Left ventricle myocardium inferior (tissue), 1 donor: ENCODE measurements around the gene MAGT1. TPM values are rescaled to one million over a fixed set of nuclear protein-coding genes. Genes with fewer than 3 reads are reported as not detected.
"Not testable (repeated sequence)": the region's sequence is repeated elsewhere in the genome, so short reads cannot be mapped to it uniquely, and the experiment has no call there.

Experiments
- DNase-seq: peaks from one replicate; pipeline ENCODE4 v3.0.0-alpha.2; 2020
- H3K27ac ChIP-seq: fragments of 200-600 bp; replicated peaks from 2 replicates; pipeline ENCODE4 v1.8.0; 2021
- H3K27me3 ChIP-seq: fragments of 200-600 bp; 2 replicates; pipeline ENCODE4 v1.8.0; 2021; ENCODE audit warnings: low read depth
- H3K36me3 ChIP-seq: fragments of 200-600 bp; 2 replicates; pipeline ENCODE4 v1.8.0; 2021
- H3K4me1 ChIP-seq: fragments of 200-600 bp; 2 replicates; pipeline ENCODE4 v1.8.0; 2021
- H3K4me3 ChIP-seq: fragments of 200-600 bp; 2 replicates; pipeline ENCODE4 v1.8.0; 2021; ENCODE audit warnings: mild to moderate bottlenecking, moderate library complexity
- H3K9me3 ChIP-seq: fragments of 200-600 bp; replicated peaks from 2 replicates; pipeline ENCODE4 v1.8.0; 2021
- CTCF ChIP-seq: fragments of 200-600 bp; IDR thresholded peaks from 2 replicates; pipeline ENCODE4 v1.8.0; 2021; ENCODE audit warnings: antibody characterized with exemption, mild to moderate bottlenecking, borderline replicate concordance
- intact Hi-C: fragments of 100-400 bp; cut with micrococcal nuclease; formaldehyde crosslinking; loops from one replicate; pipeline ENCODE4 v1.11.0; 2022
- long read RNA-seq: library from polyadenylated mRNA; unstranded; transcript quantifications from one replicate; pipeline ENCODE4 v2.0.0, GENCODE V29; 2021
- total RNA-seq: library from RNA; stranded (reverse); fragmentation: NEBNext Ultra II Directional; extraction: Animal tissue kit (Norgen Biotek cat#: 25700); gene quantifications from one replicate; pipeline ENCODE4 v1.2.1, GENCODE V29; 2021
- donor health status: DM: no; HTN: yes; CAD: no; lungs with severe emphysema.

The MAGT1 gene
- 54.3 TPM for total RNA-seq
- long read RNA-seq, full-length matches to known transcripts: 3 of 8 reads
- long read RNA-seq, partial matches to known transcripts: 0 of 8 reads
- long read RNA-seq, other reads (novel, unspliced or antisense): 5 of 8 reads

DNA sequence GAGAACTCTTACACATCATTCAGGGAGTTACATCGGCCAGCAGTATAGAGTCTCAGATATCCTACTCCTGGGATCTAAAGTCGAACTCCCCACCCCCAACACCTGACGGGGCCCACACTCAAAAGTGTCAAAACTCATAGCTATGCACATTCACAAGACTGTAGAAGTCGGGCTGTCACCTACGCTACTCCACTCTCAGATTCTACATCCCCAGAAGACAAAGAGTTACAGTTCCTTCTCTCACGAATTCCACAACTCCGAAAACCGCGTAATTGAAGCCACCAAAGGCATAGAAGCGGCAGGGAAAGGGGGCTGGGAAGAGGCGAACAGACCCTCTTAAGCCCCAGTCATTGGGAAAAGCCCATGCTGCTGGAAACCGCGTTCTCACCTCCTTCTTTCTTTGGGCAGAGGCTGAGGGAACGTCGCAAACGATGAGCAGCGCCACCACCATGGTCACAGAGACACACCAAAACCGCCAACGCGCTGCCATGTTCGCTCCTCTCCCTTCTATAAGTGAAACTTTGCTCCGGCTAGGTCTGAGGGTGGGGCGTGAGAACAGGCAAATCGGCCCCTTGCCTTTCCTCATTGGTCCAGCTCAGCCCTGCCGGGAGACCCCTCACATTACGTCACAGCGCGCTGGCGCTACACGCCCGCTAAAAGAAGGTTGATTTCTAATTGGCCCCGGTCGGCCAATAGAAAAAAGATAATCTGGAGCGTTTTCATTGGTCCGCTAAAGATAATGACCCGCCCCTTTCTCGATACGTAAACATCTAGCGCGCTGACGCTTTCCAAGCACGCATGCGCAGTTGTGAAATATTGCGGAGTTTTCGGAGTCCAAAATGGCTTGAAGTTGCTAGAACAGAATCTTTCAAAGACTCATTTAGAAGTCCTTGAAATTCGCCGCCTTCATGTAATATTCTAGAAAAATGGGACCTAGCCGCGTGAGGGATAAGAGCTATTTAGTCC lies at the start of gene MAGT1:
Gene MAGT1, minus strand, starts transcription at position 515 of the 966 bp plus-strand sequence. Its CDS starts 25 bp downstream, at position 490.
- TF ChIP-seq CTCF: no peak
- Histone ChIP-seq H3K36me3 (no peaks in the 10 kb centered on the region), H3K4me3 (peak within 1 kb of the TSS; percentile 78), H3K4me1 (peaks cover 27% of the 10 kb centered on the region), H3K27ac (peak within 1 kb of the TSS; percentile 93), H3K27me3 (no peaks in the 10 kb centered on the region), H3K9me3 (no peaks in the 10 kb centered on the region)
- DNase-seq: peak; percentile 90
- intact Hi-C loops: no loop called here

DNA sequence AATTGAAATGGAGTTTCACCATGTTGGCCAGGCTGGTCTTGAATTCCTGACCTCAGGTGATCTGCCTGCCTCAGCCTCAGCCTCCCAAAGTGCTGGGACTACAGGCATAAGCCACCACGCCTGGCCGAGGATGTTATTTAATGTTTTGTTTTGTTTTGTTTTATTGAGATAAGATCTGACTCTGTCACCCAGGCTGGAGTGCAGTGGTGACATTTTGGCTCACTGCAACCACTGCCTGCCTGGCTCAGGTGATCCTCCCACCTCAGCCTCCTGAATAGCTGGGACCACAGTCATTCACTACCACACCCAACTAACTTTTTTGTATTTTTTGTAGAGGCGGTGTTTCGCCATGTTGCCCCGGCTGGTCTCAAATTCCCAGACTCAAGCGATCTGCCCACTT lies 49.8 kb upstream of the MAGT1 start:
- H3K4me3 ChIP-seq, intact Hi-C loops, H3K36me3 ChIP-seq, DNase-seq, H3K27ac ChIP-seq, H3K27me3 ChIP-seq, H3K9me3 ChIP-seq, H3K4me1 ChIP-seq: not testable (repeated sequence)

DNA sequence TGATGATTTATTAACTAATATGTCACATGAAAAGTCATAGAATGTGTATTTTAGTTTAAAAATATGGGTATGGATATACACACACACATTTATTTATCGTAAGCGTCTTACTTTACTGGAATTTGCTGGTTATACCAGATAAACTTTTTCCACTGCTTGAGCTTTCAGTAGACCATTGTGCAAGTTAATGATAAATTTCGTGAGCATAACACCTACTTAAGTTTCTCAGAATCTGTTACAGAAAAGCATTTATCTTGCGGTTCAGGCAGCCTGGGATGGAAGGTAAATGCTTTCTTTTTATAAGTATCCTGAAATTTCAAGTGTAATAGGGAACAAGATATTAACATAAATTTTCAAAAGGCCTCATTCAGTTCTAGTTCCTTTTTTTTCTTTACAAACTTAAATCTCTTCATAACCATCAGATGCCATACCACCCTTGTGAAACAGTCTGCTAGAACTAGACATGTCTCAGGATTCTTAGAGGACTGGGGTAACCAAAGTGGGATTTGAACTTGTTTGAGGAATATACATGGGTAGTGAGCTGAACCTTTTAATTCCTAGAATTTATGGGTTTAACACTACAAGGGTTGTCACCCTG lies 42.9 kb upstream of the MAGT1 start:
- no peak for TF ChIP-seq CTCF
- Histone ChIP-seq H3K4me1 (no peaks in the 10 kb centered on the region), H3K9me3 (no peaks in the 10 kb centered on the region), H3K27me3 (no peaks in the 10 kb centered on the region), H3K36me3 (no peaks in the 10 kb centered on the region), H3K27ac (no peak overlapping the region), H3K4me3 (no peak overlapping the region)
- no peak for DNase-seq
- intact Hi-C loops: no loop called here

DNA sequence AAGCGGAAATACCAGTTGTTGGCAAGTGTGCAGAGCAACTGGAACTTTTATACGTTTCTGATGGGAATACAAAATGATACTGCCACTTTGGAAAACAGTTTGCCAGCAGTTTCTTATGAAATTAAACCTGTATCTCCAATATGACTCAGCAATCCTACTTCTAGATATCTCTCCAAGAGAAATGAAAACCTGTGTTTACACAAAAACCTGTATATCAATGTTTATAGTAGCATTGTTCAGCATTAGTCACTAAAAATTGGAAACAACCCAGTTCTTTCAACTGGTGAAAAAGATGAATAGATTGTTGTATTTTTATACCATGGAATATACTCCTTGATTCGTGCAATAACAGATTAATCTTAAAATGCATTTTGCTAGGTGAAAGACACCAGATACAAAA lies 42.1 kb upstream of the MAGT1 start:
- TF ChIP-seq CTCF: no peak
- Histone ChIP-seq H3K27me3 (no peaks in the 10 kb centered on the region), H3K4me1 (no peaks in the 10 kb centered on the region), H3K27ac (no peak overlapping the region), H3K9me3 (no peaks in the 10 kb centered on the region), H3K36me3 (no peaks in the 10 kb centered on the region), H3K4me3 (no peak overlapping the region)
- intact Hi-C loops: no loop called here
- no peak for DNase-seq

GRCh38 chrX:77936299-77936698 lies 41.1 kb upstream of the MAGT1 start:
- Histone ChIP-seq H3K36me3 (no peaks in the 10 kb centered on the region), H3K27ac (no peak overlapping the region), H3K4me3 (no peak overlapping the region), H3K4me1 (no peaks in the 10 kb centered on the region), H3K9me3 (no peaks in the 10 kb centered on the region), H3K27me3 (no peaks in the 10 kb centered on the region)
- TF ChIP-seq CTCF: no peak
- intact Hi-C loops: no loop called here
- no peak for DNase-seq
